ENCODE measurements around the gene GPAT2. TPM values are rescaled to one million over a fixed set of nuclear protein-coding genes. Genes with fewer than 3 reads are reported as not detected.
"Not testable (repeated sequence)": the region's sequence is repeated elsewhere in the genome, so short reads cannot be mapped to it uniquely, and the experiment has no call there.

The GPAT2 gene
- total RNA-seq, 1 donor from 2014 or later: 0.15 TPM

- no peaks in the 10 kb centered on the region for H3K9me3 Mint-ChIP-seq (ENCODE audit: unreplicated experiment)
- no peaks in the 10 kb centered on the region for H3K4me1 Mint-ChIP-seq (ENCODE audit: unreplicated experiment)
- no peak overlapping the region for H3K4me3 Mint-ChIP-seq (ENCODE audit: unreplicated experiment)
These were observed 46.3 kb upstream of the GPAT2 start for GRCh38 chr2:96081042-96081441.

GRCh38 chr2:96075199-96075771 lies 40.6 kb upstream of the GPAT2 start:
- Mint-ChIP-seq H3K36me3 (ENCODE audit: low read depth, unreplicated experiment) (no peaks in the 10 kb centered on the region), H3K4me1 (ENCODE audit: unreplicated experiment) (no peaks in the 10 kb centered on the region), H3K27me3 (ENCODE audit: unreplicated experiment) (peaks cover 4% of the 10 kb centered on the region), H3K9me3 (ENCODE audit: unreplicated experiment) (no peaks in the 10 kb centered on the region), H3K4me3 (ENCODE audit: unreplicated experiment) (no peak overlapping the region), H3K27ac (ENCODE audit: unreplicated experiment) (no peak overlapping the region)
- no peak for DNase-seq (ENCODE audit: low spot score)
- TF ChIP-seq, protein P1, sequence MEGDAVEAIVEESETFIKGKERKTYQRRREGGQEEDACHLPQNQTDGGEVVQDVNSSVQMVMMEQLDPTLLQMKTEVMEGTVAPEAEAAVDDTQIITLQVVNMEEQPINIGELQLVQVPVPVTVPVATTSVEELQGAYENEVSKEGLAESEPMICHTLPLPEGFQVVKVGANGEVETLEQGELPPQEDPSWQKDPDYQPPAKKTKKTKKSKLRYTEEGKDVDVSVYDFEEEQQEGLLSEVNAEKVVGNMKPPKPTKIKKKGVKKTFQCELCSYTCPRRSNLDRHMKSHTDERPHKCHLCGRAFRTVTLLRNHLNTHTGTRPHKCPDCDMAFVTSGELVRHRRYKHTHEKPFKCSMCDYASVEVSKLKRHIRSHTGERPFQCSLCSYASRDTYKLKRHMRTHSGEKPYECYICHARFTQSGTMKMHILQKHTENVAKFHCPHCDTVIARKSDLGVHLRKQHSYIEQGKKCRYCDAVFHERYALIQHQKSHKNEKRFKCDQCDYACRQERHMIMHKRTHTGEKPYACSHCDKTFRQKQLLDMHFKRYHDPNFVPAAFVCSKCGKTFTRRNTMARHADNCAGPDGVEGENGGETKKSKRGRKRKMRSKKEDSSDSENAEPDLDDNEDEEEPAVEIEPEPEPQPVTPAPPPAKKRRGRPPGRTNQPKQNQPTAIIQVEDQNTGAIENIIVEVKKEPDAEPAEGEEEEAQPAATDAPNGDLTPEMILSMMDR (IDR thresholded peaks at IDR 0.05; ENCODE audit: unreplicated experiment): no peak

More at GRCh38 chr2:96081042-96081441, 46.3 kb upstream of the GPAT2 start:
- no peak for DNase-seq (ENCODE audit: low spot score)
- Mint-ChIP-seq H3K27ac (ENCODE audit: unreplicated experiment) (no peak overlapping the region), H3K27me3 (ENCODE audit: unreplicated experiment) (peaks cover 5% of the 10 kb centered on the region), H3K36me3 (ENCODE audit: low read depth, unreplicated experiment) (no peaks in the 10 kb centered on the region)
- TF ChIP-seq, protein P1 (IDR thresholded peaks at IDR 0.05; ENCODE audit: unreplicated experiment): no peak

GRCh38 chr2:96074156-96074555 lies 39.4 kb upstream of the GPAT2 start:
- no peak for DNase-seq (ENCODE audit: low spot score)
- TF ChIP-seq, protein P1 (IDR thresholded peaks at IDR 0.05; ENCODE audit: unreplicated experiment): no peak
- Mint-ChIP-seq H3K9me3 (ENCODE audit: unreplicated experiment) (no peaks in the 10 kb centered on the region), H3K4me3 (ENCODE audit: unreplicated experiment) (no peak overlapping the region), H3K27ac (ENCODE audit: unreplicated experiment) (no peak overlapping the region), H3K36me3 (ENCODE audit: low read depth, unreplicated experiment) (no peaks in the 10 kb centered on the region), H3K27me3 (ENCODE audit: unreplicated experiment) (peaks cover 4% of the 10 kb centered on the region), H3K4me1 (ENCODE audit: unreplicated experiment) (no peaks in the 10 kb centered on the region)

DNA sequence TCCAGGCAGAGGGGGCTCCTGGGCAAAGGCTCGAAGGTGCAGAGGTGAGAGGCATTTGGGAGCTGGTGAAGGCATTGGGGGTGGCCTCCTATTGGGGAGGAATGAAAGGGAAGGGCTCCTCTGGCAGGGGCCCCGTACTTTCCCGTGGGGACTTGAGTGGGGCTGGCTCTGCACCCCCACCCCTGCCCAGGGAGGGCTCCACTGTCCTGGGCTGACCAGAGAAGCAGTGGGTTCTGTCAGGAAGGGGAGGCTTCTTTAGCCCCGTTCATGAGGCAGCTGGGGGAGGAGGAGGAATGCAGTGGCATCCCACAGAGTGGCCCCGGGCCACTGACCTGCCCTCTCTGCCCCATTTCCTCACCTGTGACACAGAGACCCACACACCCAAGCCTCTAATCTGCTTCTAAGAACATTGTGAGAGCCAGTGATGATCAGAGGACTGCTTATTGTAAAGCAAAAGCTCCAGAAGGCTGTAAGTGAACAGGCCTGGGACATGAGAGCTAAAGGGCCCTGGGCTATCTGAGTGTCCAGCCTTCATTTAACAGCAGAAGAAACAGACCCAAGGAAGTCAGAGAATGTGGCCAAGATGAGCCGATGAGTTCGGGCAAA lies 38.6 kb upstream of the GPAT2 start:
- H3K27me3 Mint-ChIP-seq (ENCODE audit: unreplicated experiment): peaks cover 2% of the 10 kb centered on the region
- no peaks in the 10 kb centered on the region for H3K36me3 Mint-ChIP-seq (ENCODE audit: low read depth, unreplicated experiment)
- no peak overlapping the region for H3K27ac Mint-ChIP-seq (ENCODE audit: unreplicated experiment)
- no peak for DNase-seq (ENCODE audit: low spot score)
- H3K4me1 Mint-ChIP-seq (ENCODE audit: unreplicated experiment): no peaks in the 10 kb centered on the region
- TF ChIP-seq, protein P1 (IDR thresholded peaks at IDR 0.05; ENCODE audit: unreplicated experiment): no peak
- H3K4me3 Mint-ChIP-seq (ENCODE audit: unreplicated experiment): no peak overlapping the region
- no peaks in the 10 kb centered on the region for H3K9me3 Mint-ChIP-seq (ENCODE audit: unreplicated experiment)

DNA sequence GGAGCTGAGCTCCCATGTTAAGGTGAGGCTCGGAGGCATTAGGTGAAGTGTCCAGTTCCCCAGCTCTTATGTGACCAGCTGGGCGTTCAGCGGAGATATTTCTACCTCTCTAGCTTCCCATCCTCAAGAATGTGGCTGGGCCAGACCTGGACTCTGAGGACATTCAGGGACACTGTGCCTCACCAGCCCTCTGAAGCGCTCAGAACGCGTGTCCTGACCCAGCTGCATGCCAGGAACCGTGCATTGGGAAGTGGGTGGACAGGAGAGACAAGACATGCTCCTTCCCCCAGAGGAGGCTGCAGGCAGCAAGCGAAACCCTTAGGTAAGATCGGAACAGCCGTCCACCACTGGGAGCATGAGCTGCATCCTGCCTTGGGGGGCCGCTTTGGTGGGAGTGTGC lies 38.0 kb upstream of the GPAT2 start:
- Mint-ChIP-seq H3K27ac (ENCODE audit: unreplicated experiment) (no peak overlapping the region), H3K9me3 (ENCODE audit: unreplicated experiment) (no peaks in the 10 kb centered on the region), H3K4me1 (ENCODE audit: unreplicated experiment) (no peaks in the 10 kb centered on the region), H3K36me3 (ENCODE audit: low read depth, unreplicated experiment) (no peaks in the 10 kb centered on the region), H3K4me3 (ENCODE audit: unreplicated experiment) (no peak overlapping the region), H3K27me3 (ENCODE audit: unreplicated experiment) (peaks cover 2% of the 10 kb centered on the region)
- no peak for DNase-seq (ENCODE audit: low spot score)
- TF ChIP-seq, protein P1 (IDR thresholded peaks at IDR 0.05; ENCODE audit: unreplicated experiment): no peak

DNA sequence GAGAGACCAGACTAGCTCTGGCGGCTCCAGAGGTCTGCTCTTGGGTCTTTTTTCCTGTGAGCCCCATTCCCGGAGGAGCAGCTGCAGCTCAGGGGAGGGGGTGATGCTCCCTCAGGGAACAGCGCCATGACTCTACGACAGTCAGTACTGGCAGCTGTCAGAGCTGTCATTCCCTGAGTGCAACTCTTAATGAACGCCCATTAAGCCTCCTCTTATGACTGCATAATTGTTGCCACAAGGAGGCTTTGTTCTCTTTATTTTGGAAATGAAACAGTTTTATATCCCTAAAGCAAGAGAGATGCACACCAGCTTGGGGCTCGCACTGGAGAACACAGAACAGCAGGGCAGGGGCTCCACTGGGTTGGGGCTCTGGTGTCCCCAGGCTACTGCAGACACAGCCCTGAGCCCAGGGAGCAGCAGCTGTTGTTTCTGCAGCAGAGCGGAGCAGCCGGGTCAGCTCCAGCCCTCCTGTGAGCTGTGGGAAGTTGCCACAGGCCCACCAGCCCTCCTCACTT lies 37.3 kb upstream of the GPAT2 start:
- H3K4me3 Mint-ChIP-seq (ENCODE audit: unreplicated experiment); H3K9me3 Mint-ChIP-seq (ENCODE audit: unreplicated experiment); H3K36me3 Mint-ChIP-seq (ENCODE audit: low read depth, unreplicated experiment); H3K4me1 Mint-ChIP-seq (ENCODE audit: unreplicated experiment); H3K27ac Mint-ChIP-seq (ENCODE audit: unreplicated experiment); H3K27me3 Mint-ChIP-seq (ENCODE audit: unreplicated experiment); DNase-seq (ENCODE audit: low spot score): not testable (repeated sequence)

GRCh38 chr2:96071087-96071976 lies 36.6 kb upstream of the GPAT2 start:
- H3K4me1 Mint-ChIP-seq (ENCODE audit: unreplicated experiment); DNase-seq (ENCODE audit: low spot score); H3K4me3 Mint-ChIP-seq (ENCODE audit: unreplicated experiment); H3K27me3 Mint-ChIP-seq (ENCODE audit: unreplicated experiment); H3K9me3 Mint-ChIP-seq (ENCODE audit: unreplicated experiment); H3K36me3 Mint-ChIP-seq (ENCODE audit: low read depth, unreplicated experiment); H3K27ac Mint-ChIP-seq (ENCODE audit: unreplicated experiment): not testable (repeated sequence)
